D341Med (cell line): ENCODE results near the gene CYB561.

Experiments
- DNase-seq: peaks from one replicate; pipeline ENCODE4 v3.0.0; 2012; ENCODE audit warnings: low spot score

CYB561 gene

DNA sequence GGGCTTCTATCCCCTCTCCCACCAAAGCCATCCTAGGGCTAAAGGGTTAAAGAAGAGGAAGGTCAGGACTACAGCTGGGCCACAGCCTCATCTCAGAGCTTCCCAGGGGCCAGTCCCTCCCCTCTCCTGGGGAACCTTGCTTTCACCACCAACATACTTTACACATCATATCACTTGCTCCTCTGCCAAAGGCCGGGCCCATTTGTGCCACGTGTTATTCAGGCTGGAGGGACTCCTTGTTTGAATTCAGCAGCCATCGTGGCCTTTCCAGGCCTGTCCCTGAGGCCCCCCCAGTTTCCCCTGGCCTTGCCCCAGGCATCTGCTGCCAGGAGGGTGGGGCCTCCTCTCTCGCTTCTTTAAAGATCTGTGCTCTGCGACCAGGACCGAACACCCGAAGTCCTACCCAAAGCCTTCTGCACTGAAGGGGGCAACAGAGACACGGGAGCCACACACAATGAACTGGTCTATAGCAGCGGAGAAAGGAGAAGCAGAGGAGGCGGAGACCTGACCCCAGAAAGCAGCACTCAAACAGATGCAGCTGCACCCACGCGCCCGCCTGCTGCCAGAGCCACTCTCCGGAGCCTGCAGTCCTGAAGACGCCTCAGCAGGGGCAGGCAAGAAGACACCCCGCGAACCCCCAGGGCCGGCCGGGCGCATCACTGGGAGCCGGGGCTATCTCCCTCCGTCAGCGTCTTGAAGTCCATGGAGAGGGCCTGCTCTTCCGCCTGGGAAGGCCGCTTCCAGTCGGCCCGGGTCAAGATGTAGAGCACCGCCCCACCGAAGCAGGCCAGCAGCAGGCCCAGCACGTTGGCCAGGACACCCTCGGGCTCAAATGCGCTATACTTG is 12.1 kb downstream of the CYB561 start:
- DNase-seq, result no peak

DNA sequence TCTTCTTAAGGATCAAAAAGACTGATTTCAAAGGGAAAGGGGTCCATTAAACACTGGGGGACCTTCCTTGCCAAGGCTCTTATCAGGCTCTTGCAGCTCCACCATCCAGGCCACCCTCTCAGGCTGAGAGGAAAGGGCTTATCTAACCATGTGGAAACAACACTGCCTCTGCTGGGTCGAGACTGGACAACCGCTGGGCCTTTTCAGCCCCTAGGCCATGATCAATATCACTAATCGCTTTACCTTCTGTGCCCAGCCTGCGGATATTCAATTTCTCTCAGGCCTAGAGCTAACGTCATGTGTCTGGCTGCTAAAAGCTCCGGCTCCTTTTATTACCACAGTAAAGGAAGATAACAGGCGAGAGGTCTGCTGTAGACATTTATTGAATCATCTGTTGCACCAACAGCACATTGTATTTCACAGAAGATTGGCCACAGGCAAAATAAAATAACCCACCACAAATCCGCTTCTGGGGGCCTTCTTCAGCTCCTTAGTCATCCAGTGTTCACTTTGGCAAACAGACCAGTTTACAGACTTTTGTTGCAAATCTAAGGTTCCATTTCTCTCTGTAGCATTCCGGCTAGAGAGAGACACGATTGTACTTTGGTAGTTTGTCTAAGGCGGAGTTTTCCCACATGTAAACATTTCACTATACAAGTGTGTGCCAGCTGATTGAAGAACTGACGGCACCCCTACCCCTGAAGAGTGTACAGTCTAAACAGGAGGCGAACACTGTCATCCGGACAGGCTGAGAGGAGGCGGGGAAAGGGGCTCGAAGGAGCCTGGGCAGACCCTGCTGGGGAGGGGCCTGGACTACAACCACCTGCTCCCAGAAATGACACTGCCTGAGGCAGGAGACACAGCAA is 13.9 kb downstream of the CYB561 start:
- no peak for DNase-seq

DNA sequence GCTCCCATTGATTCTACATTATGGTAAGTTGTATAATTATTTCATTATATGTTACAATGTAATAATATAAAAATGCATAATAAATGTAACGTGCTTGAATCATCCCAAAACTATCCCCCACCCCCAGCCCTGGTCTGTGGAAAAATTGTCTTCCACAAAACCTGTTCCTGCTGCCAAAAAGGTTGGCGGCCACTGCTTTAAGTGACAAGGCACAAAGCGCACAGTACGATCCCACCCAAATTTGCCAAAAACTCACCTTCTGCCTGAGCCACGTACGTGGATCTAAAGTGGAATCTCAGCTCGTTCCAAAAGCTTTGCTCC is 14.5 kb downstream of the CYB561 start:
- DNase-seq, result no peak

DNA sequence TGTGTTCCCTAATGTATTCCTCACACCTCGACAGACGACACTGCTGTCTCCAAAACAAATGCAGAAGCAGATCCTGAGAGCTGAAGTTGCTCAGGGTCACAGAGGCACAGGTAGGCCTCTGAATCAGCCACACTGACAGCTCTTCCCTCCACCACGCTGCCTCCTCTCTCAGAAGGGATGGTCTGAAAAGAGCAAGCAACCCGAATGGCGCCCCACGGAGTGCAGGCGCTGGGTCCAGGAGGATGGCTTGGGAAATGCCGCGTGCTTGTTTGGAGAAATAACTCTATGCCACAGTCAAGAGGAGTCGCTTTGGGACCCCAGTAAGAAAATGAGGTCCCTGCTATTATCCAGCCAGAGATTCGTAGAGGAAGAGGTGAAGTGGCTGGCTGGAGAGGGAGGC is 15.9 kb downstream of the CYB561 start:
- no peak for DNase-seq

DNA sequence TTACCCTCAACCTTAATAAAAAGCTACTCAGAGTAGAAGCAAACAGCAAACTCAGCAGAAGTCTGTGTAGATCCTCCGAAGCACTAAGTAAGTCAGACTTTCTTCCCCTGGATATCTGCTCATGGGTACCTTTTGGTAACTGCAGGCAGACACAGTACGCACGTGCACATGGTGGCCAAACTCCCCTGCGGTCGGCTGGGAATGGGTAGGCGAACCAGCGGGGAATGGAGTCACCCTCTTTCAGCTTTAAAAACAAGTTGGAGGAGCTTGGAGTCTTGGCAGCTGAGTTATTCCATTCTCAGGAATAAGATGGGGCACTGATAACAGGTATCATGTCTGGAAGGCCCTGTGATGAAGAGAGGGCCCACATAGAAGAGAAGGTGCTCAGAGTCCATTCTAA is 16.3 kb downstream of the CYB561 start:
- no peak for DNase-seq

DNA sequence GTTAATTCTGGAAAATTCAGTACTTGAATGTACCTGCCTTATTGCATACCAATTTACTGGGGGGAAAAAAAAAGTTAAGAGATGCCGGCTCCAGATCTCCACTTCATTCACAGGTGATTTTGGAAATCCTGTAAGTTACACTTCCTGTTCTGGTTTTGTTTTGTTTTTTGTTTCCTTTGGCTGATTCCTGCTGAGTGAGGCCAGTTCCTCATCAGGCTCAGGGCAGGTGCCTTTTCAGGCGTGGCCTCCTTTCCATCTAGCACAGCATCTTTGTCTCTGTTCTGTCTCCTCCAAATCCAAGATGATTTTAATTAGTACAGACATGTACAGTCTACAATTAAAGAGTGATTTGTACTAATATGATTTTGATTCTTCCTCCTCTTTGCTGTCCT is 19.2 kb downstream of the CYB561 start:
- DNase-seq, result no peak

DNA sequence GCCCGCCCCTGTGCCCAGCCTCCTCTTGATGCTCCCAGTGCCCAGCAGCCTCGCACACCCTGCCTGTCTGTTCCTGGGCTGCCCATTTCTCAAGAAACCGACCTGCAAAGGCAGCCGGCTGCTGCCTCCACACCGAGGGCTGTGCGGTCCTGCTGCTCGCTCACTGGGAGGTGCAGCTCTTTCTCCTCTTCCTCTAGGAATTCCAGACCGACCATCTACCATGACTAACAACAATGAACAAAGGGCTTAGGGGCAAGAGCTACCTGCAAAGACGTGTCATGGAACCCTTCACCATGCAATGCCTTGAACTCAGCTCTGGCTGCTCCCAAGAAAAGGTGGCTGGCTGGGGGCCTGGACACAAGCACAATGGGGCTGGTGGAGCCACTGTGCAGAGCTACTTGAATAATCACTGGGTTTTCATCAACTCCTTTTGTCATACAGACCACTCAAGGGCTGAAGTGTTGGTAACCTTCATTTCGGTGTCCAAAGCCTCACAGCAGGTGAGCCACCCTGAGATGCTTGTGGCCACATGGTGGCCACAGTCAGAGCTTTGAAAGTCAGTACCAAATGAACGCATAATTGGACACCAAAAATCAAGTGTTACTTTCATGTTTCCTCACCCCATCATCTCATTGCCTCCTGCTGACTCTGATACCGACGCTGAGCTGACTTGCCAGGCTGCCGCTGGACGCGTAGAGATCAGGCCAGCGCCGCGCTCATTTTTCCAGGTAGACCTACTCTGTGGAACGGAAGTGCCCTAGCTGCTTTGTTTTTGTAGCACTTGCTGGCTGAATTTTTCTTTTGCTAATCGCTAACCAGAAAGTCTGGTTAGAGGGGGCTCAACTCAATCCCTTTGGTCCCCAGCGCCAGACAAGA is 19.8 kb downstream of the CYB561 start:
- DNase-seq, result peak; percentile 46

DNA sequence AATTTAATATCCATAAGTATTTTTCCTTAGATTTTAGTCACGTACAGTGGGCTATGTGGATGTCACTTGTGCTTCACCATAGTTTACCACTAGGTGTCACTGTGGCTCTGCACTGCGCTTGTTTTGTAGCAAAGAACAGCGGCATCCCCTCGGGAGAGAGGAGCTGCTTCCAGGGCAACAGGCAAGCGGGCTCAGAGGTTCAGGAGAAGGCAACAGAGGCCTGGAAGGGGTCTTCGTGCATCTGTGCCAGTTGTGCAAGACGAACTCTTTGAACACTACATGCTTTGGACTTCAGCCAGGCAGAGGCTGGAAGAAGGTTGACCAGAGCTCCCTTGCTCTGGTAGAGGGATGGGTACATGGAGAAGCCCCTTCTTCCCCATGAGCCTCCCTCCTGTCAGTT is 20.6 kb downstream of the CYB561 start:
- peak; percentile 94 for DNase-seq

DNA sequence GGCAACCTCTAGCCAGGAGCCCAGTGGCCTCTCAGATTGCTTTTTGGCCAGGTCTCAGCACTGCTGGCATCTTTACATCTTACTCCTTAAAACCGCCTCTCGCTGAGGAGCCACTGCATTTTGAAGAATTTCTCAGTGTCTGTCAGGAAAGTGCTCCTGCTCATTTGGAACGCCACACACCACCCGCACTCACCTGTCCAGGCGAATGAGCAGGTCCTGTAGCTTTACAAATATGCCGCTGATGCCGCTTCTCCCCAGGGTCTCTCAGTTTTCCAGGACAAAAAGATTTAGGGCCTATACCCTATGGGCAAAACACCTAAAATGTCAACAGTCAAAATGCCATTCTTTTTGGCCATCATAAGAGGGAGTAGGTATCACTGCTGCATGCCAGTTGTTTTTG is 22.1 kb downstream of the CYB561 start:
- DNase-seq, result no peak

DNA sequence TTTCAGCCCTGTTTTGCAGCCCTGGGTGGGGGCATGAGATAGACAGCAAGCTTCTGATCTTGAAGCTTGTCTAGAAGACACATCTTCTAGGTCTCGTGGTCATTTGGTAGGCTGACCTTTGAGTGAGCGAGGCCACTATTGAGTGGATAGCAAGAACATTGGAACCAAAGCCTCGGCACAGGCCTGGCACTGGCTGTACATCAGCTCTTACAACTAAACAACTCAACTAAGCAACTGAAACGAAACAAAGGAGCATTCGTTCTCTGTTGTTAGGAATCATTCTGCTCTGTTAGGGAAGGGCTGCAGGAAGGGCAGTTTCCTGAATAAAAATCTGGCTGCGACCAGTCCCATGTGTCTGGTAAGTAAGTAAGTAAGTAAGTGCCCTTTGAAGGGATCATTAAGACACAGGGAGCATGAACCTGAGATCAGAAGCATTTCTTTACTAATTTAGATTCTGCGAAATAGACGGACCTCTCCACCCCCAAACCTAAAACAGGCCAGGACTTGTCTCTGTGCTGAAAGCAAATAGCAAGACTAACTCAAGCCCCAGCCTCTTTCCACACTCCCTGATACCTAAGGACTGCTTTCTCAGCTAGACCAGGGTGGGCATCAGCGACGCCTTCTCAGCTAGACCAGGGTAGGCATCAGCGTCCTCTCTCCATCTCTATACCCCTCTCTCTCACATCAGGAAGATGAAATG is 22.7 kb downstream of the CYB561 start:
- DNase-seq, result no peak

DNA sequence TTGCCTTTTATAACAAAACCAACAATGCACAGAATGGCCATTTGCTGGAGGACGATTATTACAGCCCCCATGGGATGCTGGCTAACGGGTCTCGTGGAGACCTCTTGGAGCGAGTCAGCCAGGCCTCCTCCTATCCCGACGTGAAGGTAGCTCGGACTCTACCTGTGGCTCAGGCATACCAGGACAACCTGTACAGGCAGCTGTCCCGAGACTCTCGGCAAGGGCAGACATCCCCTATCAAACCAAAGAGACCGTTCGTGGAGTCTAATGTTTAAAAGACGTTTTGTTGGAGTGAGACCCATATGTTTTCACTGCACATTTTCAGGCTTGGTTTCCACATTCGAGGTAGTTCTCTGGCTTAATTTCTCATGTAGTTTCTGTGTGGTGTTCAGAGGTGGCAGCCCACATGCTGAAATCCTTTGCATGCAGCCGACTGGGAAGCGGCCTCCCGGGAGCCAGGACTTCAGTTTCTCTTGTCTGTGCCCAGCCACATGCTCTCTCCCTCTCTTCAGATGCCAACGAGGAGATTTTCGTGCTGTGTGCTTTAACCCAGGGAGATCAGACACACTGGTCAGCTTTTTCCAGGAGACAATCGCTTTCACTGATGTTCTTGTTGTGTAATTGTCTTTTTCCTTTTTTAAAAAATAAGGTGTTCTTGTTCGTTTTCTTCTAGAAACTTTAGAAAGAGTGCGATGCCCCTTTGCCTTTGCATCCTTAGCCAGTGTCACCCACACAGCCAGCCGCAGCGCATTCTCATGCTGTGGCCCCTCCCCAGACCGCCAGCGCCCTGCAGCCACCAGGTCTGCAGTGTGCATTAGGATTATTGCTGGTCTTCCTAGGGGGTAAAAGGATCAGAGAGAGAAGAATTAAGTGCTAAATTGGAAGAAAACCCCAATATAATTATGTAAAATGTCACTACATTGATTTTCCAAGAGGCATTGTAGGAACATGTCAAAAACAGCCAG is 24.1 kb downstream of the CYB561 start:
- DNase-seq, result peak; percentile 39

DNA sequence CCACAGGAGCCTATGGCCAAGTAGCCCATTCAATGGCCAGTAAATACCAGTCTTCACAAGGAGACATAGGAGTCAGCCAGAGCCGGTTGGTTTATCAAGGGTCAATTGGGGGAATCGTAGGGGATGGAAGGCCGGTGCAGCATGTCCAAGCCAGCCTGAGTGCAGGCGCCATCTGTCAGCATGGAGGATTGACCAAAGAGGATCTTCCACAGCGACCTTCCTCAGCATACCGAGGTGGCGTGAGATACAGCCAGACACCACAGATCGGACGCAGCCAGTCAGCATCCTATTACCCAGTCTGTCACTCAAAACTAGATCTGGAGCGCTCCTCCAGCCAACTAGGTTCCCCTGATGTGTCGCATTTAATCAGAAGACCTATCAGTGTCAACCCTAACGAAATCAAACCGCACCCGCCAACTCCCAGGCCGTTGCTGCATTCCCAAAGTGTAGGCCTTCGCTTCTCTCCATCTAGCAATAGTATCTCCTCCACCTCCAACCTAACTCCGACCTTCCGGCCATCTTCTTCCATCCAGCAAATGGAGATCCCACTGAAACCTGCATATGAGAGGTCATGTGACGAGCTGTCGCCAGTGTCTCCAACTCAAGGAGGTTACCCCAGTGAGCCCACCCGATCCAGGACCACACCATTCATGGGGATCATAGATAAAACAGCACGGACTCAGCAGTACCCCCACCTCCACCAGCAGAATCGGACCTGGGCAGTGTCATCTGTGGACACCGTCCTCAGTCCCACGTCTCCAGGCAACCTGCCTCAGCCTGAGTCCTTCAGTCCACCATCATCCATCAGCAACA is 25.0 kb downstream of the CYB561 start:
- DNase-seq, result no peak

DNA sequence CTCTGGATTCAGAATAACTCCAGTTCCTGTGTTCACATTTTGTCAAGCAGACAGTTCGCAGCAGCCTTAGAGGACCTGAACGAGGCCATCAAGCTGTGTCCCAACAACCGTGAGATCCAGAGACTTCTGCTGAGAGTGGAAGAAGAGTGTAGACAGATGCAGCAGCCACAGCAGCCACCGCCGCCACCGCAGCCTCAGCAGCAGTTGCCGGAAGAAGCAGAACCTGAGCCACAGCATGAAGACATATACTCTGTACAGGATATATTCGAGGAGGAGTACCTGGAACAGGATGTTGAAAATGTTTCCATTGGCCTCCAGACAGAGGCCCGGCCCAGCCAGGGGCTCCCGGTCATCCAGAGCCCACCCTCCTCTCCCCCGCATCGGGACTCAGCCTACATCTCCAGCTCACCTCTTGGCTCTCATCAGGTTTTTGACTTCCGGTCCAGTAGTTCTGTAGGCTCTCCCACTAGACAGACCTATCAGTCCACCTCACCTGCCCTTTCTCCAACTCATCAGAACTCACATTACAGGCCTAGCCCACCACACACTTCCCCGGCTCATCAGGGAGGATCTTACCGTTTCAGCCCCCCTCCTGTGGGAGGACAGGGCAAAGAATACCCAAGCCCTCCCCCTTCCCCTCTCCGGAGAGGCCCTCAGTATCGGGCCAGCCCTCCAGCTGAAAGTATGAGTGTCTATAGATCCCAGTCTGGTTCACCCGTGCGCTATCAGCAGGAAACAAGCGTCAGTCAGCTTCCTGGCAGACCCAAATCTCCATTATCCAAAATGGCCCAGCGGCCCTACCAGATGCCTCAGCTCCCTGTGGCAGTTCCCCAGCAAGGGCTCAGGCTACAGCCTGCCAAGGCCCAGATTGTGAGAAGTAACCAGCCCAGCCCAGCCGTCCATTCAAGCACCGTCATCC is 25.9 kb downstream of the CYB561 start:
- DNase-seq, result no peak

DNA sequence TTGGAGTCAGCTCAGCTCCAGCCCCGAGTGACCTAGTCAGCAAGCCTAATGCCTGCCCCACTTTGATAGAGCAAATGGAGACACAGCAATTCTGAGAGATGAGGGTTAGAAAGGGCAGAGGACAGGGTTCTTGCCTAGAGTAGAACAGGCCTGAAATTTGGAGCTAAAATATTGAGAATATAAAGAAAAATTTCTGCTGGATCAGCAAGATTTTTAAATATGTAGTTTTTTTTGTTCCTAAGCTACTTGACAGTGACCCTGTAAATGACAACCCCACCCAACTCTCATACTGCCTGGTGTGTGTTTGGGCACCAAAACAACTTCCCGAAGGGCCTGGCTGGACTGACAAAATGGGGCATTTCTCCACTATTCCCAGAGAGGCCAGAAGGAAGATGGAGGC is 26.7 kb downstream of the CYB561 start:
- DNase-seq, result no peak

DNA sequence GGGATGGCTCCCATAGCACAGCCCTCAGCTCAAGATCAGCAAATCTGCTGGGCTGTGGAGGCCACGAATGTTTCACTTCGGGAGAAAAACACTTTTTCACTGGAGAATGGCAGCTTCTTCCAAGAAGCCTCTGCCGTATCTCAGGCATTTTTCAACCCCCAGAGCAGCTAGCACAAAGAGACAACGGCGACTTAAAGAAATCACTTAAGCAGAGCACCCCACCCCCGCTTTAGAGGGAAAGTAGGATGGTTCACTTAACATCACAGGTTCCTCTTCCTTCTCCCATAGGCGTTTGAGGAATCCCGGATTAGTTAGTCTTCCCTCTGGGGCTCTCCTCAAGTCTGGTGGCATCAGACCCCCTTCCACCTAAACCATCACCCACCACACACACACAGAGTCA is 27.6 kb downstream of the CYB561 start:
- peak; percentile 26 for DNase-seq

DNA sequence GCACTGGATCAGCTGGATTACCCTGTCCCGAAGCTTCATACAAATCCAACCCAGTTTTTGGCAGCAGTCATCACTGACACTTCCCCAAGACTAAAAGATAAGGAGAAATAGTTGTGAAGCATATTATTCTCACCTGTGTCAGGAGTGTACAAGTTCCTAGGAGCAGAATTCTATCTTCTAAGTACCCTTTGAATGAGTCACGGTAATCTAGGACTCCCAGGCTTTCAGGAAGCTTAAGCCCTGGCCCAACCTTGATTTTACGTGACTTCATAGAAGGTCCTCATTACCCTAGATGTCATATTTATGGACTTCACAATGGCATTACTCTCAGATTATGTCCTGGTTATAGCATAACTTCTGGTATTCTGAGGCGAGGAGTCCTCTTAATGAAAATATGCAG is 31.9 kb downstream of the CYB561 start:
- DNase-seq, result no peak

DNA sequence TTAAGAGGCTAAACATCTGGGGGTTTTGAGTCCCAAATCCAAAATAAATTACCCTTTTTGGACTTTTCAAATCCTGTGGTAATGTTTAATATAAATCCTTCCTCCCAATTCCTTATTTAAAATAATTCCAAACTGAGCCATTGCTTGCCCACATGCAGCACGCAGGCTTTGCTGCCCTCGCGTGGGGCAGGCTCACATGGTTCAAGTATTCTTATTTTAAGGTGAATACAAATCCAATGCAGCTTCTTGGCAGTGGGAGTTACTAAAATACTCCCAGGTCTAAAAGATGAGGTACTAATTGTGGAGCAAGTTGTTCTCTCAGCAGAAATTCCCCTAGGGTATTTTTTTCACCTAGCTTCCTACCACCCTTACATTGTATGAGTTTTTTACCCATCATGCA is 33.0 kb downstream of the CYB561 start:
- DNase-seq, result no peak

DNA sequence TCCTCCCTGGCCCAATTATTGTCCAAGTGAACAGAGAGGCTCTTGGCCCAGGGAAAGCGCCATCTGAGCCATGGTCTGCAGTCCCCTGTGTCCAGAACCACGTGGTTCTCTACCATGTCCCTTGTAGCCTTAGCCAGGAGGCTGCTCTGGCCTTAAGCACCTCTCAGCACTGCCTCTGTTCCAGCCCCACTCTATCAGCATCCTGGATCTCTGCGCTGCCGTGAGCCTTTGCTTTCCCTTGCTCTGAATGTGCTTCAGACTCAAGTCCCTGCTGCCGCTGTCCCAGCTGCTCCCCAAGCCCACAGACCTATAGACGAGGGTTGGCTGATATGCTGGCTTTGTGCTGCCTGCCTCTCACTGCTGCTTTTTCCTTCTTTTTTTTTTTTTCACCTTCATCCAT is 33.9 kb downstream of the CYB561 start:
- DNase-seq, result no peak
